ENCODE measurements around the gene EPB41L4A. TPM values are rescaled to one million over a fixed set of nuclear protein-coding genes. Genes with fewer than 3 reads are reported as not detected.

EPB41L4A gene
- total RNA-seq, 1 experiment from 2014 or later: 0.87 TPM

DNA sequence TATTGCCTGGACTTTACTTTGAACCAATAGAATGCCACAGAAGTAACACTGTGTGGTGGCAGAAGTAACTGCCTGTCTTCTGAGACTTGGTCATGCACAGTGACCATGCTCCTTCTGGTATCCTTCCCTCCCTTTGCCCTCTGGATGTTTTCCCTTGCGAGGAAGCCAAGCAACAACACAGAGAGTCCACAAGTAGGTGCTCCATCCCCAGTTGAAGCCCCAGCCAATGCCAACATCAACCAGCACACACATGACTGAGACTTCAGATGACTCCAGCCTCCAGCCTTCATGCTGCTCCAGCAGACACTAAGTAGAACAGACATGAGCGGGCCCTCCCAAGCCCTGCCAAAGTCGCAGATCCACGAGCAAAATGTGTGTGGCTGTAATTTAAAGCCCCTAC lies 129.6 kb downstream of the EPB41L4A start:
- no peaks in the 10 kb centered on the region for H3K27me3 ChIP-seq (ENCODE audit: control insufficient read depth, insufficient read depth, low read length)
- DNase-seq (ENCODE audit: low read depth, low spot score): no peak
- ATAC-seq: no peak
- ChIA-PET CTCF (no interaction called here), POLR2A (no interaction called here)
- H3K4me3 ChIP-seq (ENCODE audit: low read depth in 2 of 2, low read length in 2 of 2): no peak overlapping the region
- BruUV-seq (replicated peaks): no TSS peak
- TF ChIP-seq, protein P1, sequence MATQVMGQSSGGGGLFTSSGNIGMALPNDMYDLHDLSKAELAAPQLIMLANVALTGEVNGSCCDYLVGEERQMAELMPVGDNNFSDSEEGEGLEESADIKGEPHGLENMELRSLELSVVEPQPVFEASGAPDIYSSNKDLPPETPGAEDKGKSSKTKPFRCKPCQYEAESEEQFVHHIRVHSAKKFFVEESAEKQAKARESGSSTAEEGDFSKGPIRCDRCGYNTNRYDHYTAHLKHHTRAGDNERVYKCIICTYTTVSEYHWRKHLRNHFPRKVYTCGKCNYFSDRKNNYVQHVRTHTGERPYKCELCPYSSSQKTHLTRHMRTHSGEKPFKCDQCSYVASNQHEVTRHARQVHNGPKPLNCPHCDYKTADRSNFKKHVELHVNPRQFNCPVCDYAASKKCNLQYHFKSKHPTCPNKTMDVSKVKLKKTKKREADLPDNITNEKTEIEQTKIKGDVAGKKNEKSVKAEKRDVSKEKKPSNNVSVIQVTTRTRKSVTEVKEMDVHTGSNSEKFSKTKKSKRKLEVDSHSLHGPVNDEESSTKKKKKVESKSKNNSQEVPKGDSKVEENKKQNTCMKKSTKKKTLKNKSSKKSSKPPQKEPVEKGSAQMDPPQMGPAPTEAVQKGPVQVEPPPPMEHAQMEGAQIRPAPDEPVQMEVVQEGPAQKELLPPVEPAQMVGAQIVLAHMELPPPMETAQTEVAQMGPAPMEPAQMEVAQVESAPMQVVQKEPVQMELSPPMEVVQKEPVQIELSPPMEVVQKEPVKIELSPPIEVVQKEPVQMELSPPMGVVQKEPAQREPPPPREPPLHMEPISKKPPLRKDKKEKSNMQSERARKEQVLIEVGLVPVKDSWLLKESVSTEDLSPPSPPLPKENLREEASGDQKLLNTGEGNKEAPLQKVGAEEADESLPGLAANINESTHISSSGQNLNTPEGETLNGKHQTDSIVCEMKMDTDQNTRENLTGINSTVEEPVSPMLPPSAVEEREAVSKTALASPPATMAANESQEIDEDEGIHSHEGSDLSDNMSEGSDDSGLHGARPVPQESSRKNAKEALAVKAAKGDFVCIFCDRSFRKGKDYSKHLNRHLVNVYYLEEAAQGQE (IDR thresholded peaks at IDR 0.05; ENCODE audit: insufficient read depth in 1 of 2, low read depth in 2 of 2, low read length in 1 of 2): no peak
- TF ChIP-seq POLR2AphosphoS5 (IDR thresholded peaks at IDR 0.05; ENCODE audit: low read depth, low read length) (no peak), SIN3A (IDR thresholded peaks at IDR 0.05; ENCODE audit: borderline replicate concordance, insufficient read depth, low read depth, low read length) (no peak), TCF7L2 (IDR thresholded peaks at IDR 0.05; ENCODE audit: low read depth, low read length) (no peak)
- TF ChIP-seq, protein P2, sequence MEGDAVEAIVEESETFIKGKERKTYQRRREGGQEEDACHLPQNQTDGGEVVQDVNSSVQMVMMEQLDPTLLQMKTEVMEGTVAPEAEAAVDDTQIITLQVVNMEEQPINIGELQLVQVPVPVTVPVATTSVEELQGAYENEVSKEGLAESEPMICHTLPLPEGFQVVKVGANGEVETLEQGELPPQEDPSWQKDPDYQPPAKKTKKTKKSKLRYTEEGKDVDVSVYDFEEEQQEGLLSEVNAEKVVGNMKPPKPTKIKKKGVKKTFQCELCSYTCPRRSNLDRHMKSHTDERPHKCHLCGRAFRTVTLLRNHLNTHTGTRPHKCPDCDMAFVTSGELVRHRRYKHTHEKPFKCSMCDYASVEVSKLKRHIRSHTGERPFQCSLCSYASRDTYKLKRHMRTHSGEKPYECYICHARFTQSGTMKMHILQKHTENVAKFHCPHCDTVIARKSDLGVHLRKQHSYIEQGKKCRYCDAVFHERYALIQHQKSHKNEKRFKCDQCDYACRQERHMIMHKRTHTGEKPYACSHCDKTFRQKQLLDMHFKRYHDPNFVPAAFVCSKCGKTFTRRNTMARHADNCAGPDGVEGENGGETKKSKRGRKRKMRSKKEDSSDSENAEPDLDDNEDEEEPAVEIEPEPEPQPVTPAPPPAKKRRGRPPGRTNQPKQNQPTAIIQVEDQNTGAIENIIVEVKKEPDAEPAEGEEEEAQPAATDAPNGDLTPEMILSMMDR (IDR thresholded peaks at IDR 0.05): no peak
- H3K36me3 ChIP-seq (ENCODE audit: control insufficient read depth, insufficient read depth, low read length): no peaks in the 10 kb centered on the region
- H3K4me1 ChIP-seq (ENCODE audit: control insufficient read depth, insufficient read depth, low read length): no peaks in the 10 kb centered on the region
- no peaks in the 10 kb centered on the region for H3K9me3 ChIP-seq (ENCODE audit: control insufficient read depth, insufficient read depth, low read depth, low read length)
- in situ Hi-C loops (cut with HindIII; ENCODE audit: low pct_unique_long_range_greater_than_20kb, low sequenced_read_pairs) (no loop called here), intact Hi-C loops (cut with micrococcal nuclease; ENCODE audit: unreplicated experiment) (no loop called here)
- H3K27ac ChIP-seq (ENCODE audit: low read length): no peak overlapping the region

DNA sequence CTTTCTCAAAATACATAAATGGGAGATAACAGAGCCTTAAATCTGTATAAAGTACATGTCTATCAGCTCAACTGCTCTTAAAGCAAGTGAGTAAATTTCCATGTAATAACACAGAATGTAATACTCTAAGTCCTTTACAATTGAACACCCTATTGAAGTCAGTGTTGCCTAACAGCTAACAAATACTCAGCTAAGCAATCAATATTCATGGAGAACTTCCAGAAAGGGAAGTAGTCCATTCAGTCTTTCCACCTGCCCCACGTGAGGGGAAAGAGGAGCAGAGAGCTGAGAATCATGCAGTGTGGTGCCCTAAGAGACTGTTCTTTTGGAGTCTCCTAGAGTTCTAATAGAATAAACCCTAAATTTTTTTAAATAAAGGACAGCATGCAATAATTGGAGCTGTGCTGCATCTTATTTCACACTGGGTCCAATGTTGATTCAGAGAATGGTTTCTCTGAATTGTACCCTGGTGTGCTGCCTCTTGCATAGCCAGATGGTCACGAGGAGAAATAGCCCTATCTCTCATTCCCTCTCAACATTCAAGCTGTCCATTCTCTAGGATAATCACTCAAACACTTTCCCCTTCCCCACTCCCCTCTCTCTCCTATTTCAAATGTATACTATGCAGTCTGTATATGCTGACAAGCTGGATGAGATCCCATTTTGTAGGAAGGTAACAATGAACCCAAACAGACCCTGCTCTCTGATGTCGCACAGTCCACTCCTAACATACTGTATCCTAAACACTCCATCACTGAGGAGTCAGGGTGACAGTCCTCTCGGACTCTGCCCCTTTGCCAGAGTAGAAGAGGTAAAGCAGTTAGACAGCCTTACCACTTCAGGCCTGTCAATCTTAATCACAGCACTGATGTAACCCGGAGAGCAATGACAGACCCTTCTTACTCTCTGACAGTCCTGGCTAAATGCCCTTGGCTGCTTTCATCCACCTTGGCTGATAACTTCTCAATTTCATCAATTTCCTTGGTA lies 134.8 kb downstream of the EPB41L4A start:
- H3K27me3 ChIP-seq (ENCODE audit: control insufficient read depth, insufficient read depth, low read length): 0 out of 2 replicates have a peak, but pooled peaks cover 3% of the 10 kb centered on the region
- no TSS peak for BruUV-seq (replicated peaks)
- TF ChIP-seq TCF7L2 (IDR thresholded peaks at IDR 0.05; ENCODE audit: low read depth, low read length) (no peak), POLR2AphosphoS5 (IDR thresholded peaks at IDR 0.05; ENCODE audit: low read depth, low read length) (no peak), SIN3A (IDR thresholded peaks at IDR 0.05; ENCODE audit: borderline replicate concordance, insufficient read depth, low read depth, low read length) (no peak)
- TF ChIP-seq, protein P1 (IDR thresholded peaks at IDR 0.05; ENCODE audit: insufficient read depth in 1 of 2, low read depth in 2 of 2, low read length in 1 of 2): no peak
- TF ChIP-seq, protein P2 (IDR thresholded peaks at IDR 0.05): no peak
- H3K9me3 ChIP-seq (ENCODE audit: control insufficient read depth, insufficient read depth, low read depth, low read length): no peaks in the 10 kb centered on the region
- DNase-seq (ENCODE audit: low read depth, low spot score) (no peak), ATAC-seq (no peak)
- in situ Hi-C loops (cut with HindIII; ENCODE audit: low pct_unique_long_range_greater_than_20kb, low sequenced_read_pairs) (no loop called here), intact Hi-C loops (cut with micrococcal nuclease; ENCODE audit: unreplicated experiment) (no loop called here)
- ChIA-PET CTCF (no interaction called here), POLR2A (no interaction called here)
- no peak overlapping the region for H3K4me3 ChIP-seq (ENCODE audit: low read depth in 2 of 2, low read length in 2 of 2)
- H3K27ac ChIP-seq (ENCODE audit: low read length): no peak overlapping the region
- no peaks in the 10 kb centered on the region for H3K4me1 ChIP-seq (ENCODE audit: control insufficient read depth, insufficient read depth, low read length)
- H3K36me3 ChIP-seq (ENCODE audit: control insufficient read depth, insufficient read depth, low read length): no peaks in the 10 kb centered on the region
